GM12878 (cell line): ENCODE results near the gene TNFSF9. TPM values are rescaled to one million over a fixed set of nuclear protein-coding genes. Genes with fewer than 3 reads are reported as not detected.
A peak's percentile ranks its signal among the peaks of the same experiment; 100 is the strongest.

Experiments
- ATAC-seq: fragments of 200-7000 bp; cut with Tn5 transposase; 3 replicates; pipeline ENCODE4 v1.9.1; 2020; ENCODE audit warnings: mild to moderate bottlenecking, moderate library complexity
- BruUV-seq: library from RNA; stranded (reverse); fragments of 400-500 nt; replicated peaks from 2 replicates; lab custom pipeline; 2021; lab: Mats Ljungman, UMichigan
- CTCF ChIA-PET: fragments of 300-600 bp; sonication (Branson Sonifier 250); formaldehyde crosslinking; extraction: SDS; loops from one replicate; lab custom pipeline; 2021; ENCODE audit warnings: inconsistent platforms; lab: Yijun Ruan, JAX
- POLR2A ChIA-PET: fragments of 350-600 bp; formaldehyde crosslinking; extraction: SDS; loops from one replicate; lab custom pipeline; 2021; ENCODE audit warnings: inconsistent platforms; lab: Charles Lee
- RAD21 ChIA-PET: fragments of 300-600 bp; sonication (Branson Sonifier 250); formaldehyde crosslinking; loops from one replicate; lab custom pipeline; 2023; ENCODE audit warnings: antibody characterized with exemption; ENCODE audit not compliant: unreplicated experiment; lab: Charles Lee
- SMC1A ChIA-PET: fragments of 300-600 bp; sonication (Branson Sonifier 250); formaldehyde crosslinking; loops from one replicate; lab custom pipeline; 2023; ENCODE audit not compliant: unreplicated experiment, uncharacterized antibody; lab: Charles Lee
- DNase-seq: peaks from one replicate; pipeline ENCODE4 v3.0.0-alpha.2; 2011; ENCODE audit warnings: low read depth, low spot score
- FAIRE-seq: peaks from 3 replicates; lab custom pipeline; 2011; peaks lifted over from hg19 to GRCh38; lab: Jason Lieb, UNC
- H2AFZ ChIP-seq: 2 replicates; pipeline ENCODE4 v1.6.0; 2011; ENCODE audit warnings: low read depth, low read length, control low read depth; ENCODE audit not compliant: control insufficient read depth
- H3K27ac ChIP-seq: 2 replicates; pipeline ENCODE4 v1.5.1; 2011; ENCODE audit warnings: control low read depth; ENCODE audit not compliant: control insufficient read depth, insufficient read depth
- H3K27me3 ChIP-seq, 2 experiments: replicated peaks in 1 of 2; 2 replicates each; pipeline versions ENCODE4 v1.6.0 to v1.6.1; 2011; ENCODE audit warnings: low read length in 1 of 2; ENCODE audit not compliant: control insufficient read depth in 2 of 2, insufficient read depth in 2 of 2
- H3K36me3 ChIP-seq, 2 experiments: 2 replicates each; pipeline ENCODE4 v1.5.1; 2011; ENCODE audit warnings: low read length in 1 of 2; ENCODE audit not compliant: control insufficient read depth in 2 of 2, insufficient read depth in 2 of 2
- H3K4me1 ChIP-seq: 2 replicates; pipeline ENCODE4 v1.6.1; 2011; ENCODE audit warnings: mild to moderate bottlenecking, low read length, moderate library complexity, mixed read lengths; ENCODE audit not compliant: control insufficient read depth, insufficient read depth
- H3K4me2 ChIP-seq: 2 replicates; pipeline ENCODE4 v1.6.0; 2011; ENCODE audit warnings: control low read depth; ENCODE audit not compliant: control insufficient read depth, insufficient read depth
- H3K4me3 ChIP-seq: fragments of 200-600 bp; sonication (generic); 2 replicates; pipeline ENCODE4 v1.5.1; 2016
- H3K79me2 ChIP-seq: 2 replicates; pipeline ENCODE4 v1.6.0; 2011; ENCODE audit warnings: low read length; ENCODE audit not compliant: control insufficient read depth, insufficient read depth
- H3K9ac ChIP-seq: 2 replicates; pipeline ENCODE4 v1.8.0; 2011; ENCODE audit warnings: low read length, control low read depth, mixed read lengths; ENCODE audit not compliant: control insufficient read depth, insufficient read depth
- H3K9me3 ChIP-seq: replicated peaks from 3 replicates; pipeline ENCODE4 v1.5.1; 2011; ENCODE audit warnings: mild to moderate bottlenecking, low read length; ENCODE audit not compliant: control insufficient read depth, insufficient read depth
- H4K20me1 ChIP-seq: 2 replicates; pipeline ENCODE4 v1.6.0; 2011; ENCODE audit not compliant: control insufficient read depth, insufficient read depth
- BMI1 ChIP-seq: fragments of 450-650 bp; IDR thresholded peaks from 2 replicates; pipeline ENCODE4 v1.6.1; 2016; ENCODE audit warnings: mild to moderate bottlenecking, moderate library complexity, borderline replicate concordance
- BRCA1 ChIP-seq: IDR thresholded peaks from 2 replicates; pipeline ENCODE4 v1.6.1; 2011; ENCODE audit warnings: low read depth, low read length, improper control_type of control experiment
- CBX3 ChIP-seq: fragments of 200-600 bp; sonication (generic); IDR thresholded peaks from 2 replicates; pipeline ENCODE4 v1.6.1; 2016; ENCODE audit warnings: low read depth, borderline replicate concordance
- HCFC1 ChIP-seq: fragments of 150-350 bp; IDR thresholded peaks from 2 replicates; pipeline ENCODE4 v1.6.1; 2014; ENCODE audit warnings: low read length
- IKZF1 ChIP-seq: fragments of 450-650 bp; conservative IDR thresholded peaks from 2 replicates; pipeline ENCODE4 v1.6.1; 2017; ENCODE audit warnings: antibody characterized with exemption, mild to moderate bottlenecking
- IKZF2 ChIP-seq, 2 experiments: fragments of 450-650 bp; IDR thresholded peaks; 2 replicates each; pipeline ENCODE4 v1.6.1; 2017; ENCODE audit warnings: mild to moderate bottlenecking in 2 of 2, moderate library complexity in 2 of 2
- NFYB ChIP-seq: IDR thresholded peaks from 2 replicates; pipeline ENCODE4 v1.6.1; 2011; ENCODE audit warnings: low read depth, mild to moderate bottlenecking, low read length, improper control_type of control experiment, moderate library complexity; ENCODE audit not compliant: insufficient read depth
- POU2F2 ChIP-seq: IDR thresholded peaks from 3 replicates; pipeline ENCODE4 v1.6.1; 2011; ENCODE audit warnings: low read depth, mild to moderate bottlenecking, low read length, borderline replicate concordance
- SMAD1 ChIP-seq: fragments of 450-650 bp; IDR thresholded peaks from 2 replicates; pipeline ENCODE4 v1.6.1; 2018; ENCODE audit warnings: mild to moderate bottlenecking, low read depth; ENCODE audit not compliant: partially characterized antibody
- WGBS: methylation state at CpG from one replicate; pipeline ENCODE4 v1.1.6; 2016; ENCODE audit warnings: low lambda C conversion rate; ENCODE audit not compliant: insufficient replicate concordance, insufficient coverage; ENCODE audit errors: missing lambda C conversion rate; 5-methylcytosine and 5-hydroxymethylcytosine counted together
- in situ Hi-C: fragments of 300-500 bp; cut with MboI; formaldehyde crosslinking; loops from 9 replicates; pipeline ENCODE4 v1.14.3; 2018; ENCODE audit warnings: mixed read lengths
- intact Hi-C: fragments of 100-400 bp; cut with micrococcal nuclease; formaldehyde crosslinking; loops from one replicate; pipeline ENCODE4 v1.14.2; 2022; ENCODE audit not compliant: unreplicated experiment
- polyA plus RNA-seq, 11 experiments: library from polyadenylated mRNA; depleted of rRNA in 4 of 11; unstranded in 6 of 11; stranded (reverse) in 5 of 11; fragments of >200 nt; fragmentation: Nextera tagmentation in 4 of 11; fragmentation: Illumina TruSeq in 1 of 11; extraction: Ambion mirVana in 4 of 11; extraction: Trizol in 1 of 11; gene quantifications; 1 replicate in 1 of 11; 2 replicates in 10 of 11; pipeline versions ENCODE4 v1.2.1 to v1.2.3, GENCODE V29; 2011 to 2016; ENCODE audit warnings: inconsistent platforms in 2 of 11, missing spikeins in 2 of 11, low read depth in 1 of 11
- total RNA-seq, 4 experiments: library from RNA; depleted of rRNA in 3 of 4; stranded (reverse); fragments of >200 nt in 3 of 4; fragmentation: Illumina TruSeq in 1 of 4; extraction: Trizol in 1 of 4; gene quantifications; 2 replicates each; pipeline versions ENCODE4 v1.2.1 to v1.2.3, GENCODE V29; 2013 to 2021

The TNFSF9 gene
- total and polyA plus RNA-seq, 10 of the 15 experiments (the other 5 are each of a cell fraction or from before 2014, with no cell fraction given) = 6.2 to 75.3 (median 22.1) TPM

- in situ Hi-C loops = no loop called here
Measured at GRCh38 chr19:6533000-6533328, 2.1 kb downstream of the TNFSF9 start.

More at GRCh38 chr19:6533000-6533328, 2.1 kb downstream of the TNFSF9 start:
- ATAC-seq (no peak), FAIRE-seq (no peak), DNase-seq (no peak)
- RAD21 ChIA-PET = interaction anchor here (1.3 kb wide), 1 partner anchor 109 kb away, joined by 3 read pairs; no protein-coding TSS in a partner anchor
- SMC1A ChIA-PET = interaction anchor here (0.9 to 1.5 kb wide), 4 partner anchors 11 to 48 kb away, joined by 3 to 10 read pairs (median 4); no protein-coding TSS in a partner anchor
- Histone ChIP-seq H3K9ac (peak overlapping the region; percentile 99), H3K4me3 (peak overlapping the region; percentile 99), H3K27me3 (no peaks in the 10 kb centered on the region), H3K4me1 (peaks cover 45% of the 10 kb centered on the region), H3K27ac (peak overlapping the region; percentile 83), H4K20me1 (no peaks in the 10 kb centered on the region; the same call in 1 of the 2 replicates), H3K9me3 (no peaks in the 10 kb centered on the region; the same call in 2 of the 3 replicates), H3K36me3 (peaks cover 0 to 8% of the 10 kb centered on the region in 2 experiments; a peak in 2 of 4 replicates), H3K79me2 (peaks cover 69% of the 10 kb centered on the region), H3K4me2 (peak overlapping the region; percentile 60), H2AFZ (no peak overlapping the region)
- BruUV-seq = no TSS peak
- intact Hi-C loops = loop anchor here (2.0 kb wide), 1 partner anchor 14 kb away; no protein-coding TSS in a partner anchor
- POLR2A ChIA-PET = interaction anchor here (0.6 to 1.6 kb wide), 5 partner anchors 21 to 110 kb away, joined by 3 to 7 read pairs (median 4); no protein-coding TSS in a partner anchor
- WGBS = 0% methylated on average over 2 of the region's 3 CpGs
- no peak for TF ChIP-seq BRCA1
- no peak for TF ChIP-seq NFYB
- TF ChIP-seq IKZF2 (IDR thresholded peaks at IDR 0.05) = 0 out of 4 replicates have a peak, but pooled peaks of 1 of the 2 experiments have one; percentile 9
- no peak for TF ChIP-seq BMI1
- TF ChIP-seq POU2F2 = peak; percentile 25; the same call in 1 of the 3 replicates
- no peak for TF ChIP-seq HCFC1
- 0 out of 2 replicates have a peak, but pooled peaks have one; percentile 37 for TF ChIP-seq IKZF1
- no peak for TF ChIP-seq CBX3
- TF ChIP-seq SMAD1 = peak; percentile 69
- CTCF ChIA-PET = interaction anchor here (1.9 kb wide), 1 partner anchor 15 kb away, joined by 10 read pairs; no protein-coding TSS in a partner anchor
